ENCODE data around the gene XPNPEP3.
"Not testable (repeated sequence)": the region's sequence is repeated elsewhere in the genome, so short reads cannot be mapped to it uniquely, and the experiment has no call there.

Gene XPNPEP3

GRCh38 chr22:40823426-40823825 is 33.5 kb upstream of the XPNPEP3 start:
- H3K4me3 ChIP-seq (ENCODE audit: low read depth, low read length), result no peak overlapping the region
- POLR2A ChIA-PET, result no interaction called here
- peaks cover 21 to 55% of the 10 kb centered on the region in 2 experiments for H3K36me3 ChIP-seq (ENCODE audit: control insufficient read depth in 2 of 2, insufficient read depth in 1 of 2, low read length in 2 of 2)
- H3K27ac ChIP-seq (ENCODE audit: extremely low read depth, low read depth, low read length), result no peak overlapping the region
- H3K9me3 ChIP-seq (ENCODE audit: control insufficient read depth, insufficient read depth, low read depth, low read length), result no peaks in the 10 kb centered on the region
- no peaks in the 10 kb centered on the region for H3K4me1 ChIP-seq (ENCODE audit: control insufficient read depth, insufficient read depth, low read length)
- CTCF ChIA-PET, result interaction anchor here (0.6 to 2.0 kb wide), 2 partner anchors 9 to 209 kb away, joined by 3 to 6 read pairs; no protein-coding TSS in a partner anchor
- TF ChIP-seq ZBTB10 (tag by site-specific recombination; IDR thresholded peaks at IDR 0.05) (no peak), ZEB2 (tag by site-specific recombination; IDR thresholded peaks at IDR 0.05) (peak; percentile 44; the same call in 1 of the 2 replicates)

GRCh38 chr22:40826292-40826691 is 30.7 kb upstream of the XPNPEP3 start:
- CTCF ChIA-PET; POLR2A ChIA-PET; H3K4me3 ChIP-seq (ENCODE audit: low read depth, low read length); H3K27ac ChIP-seq (ENCODE audit: extremely low read depth, low read depth, low read length); H3K4me1 ChIP-seq (ENCODE audit: control insufficient read depth, insufficient read depth, low read length); H3K9me3 ChIP-seq (ENCODE audit: control insufficient read depth, insufficient read depth, low read depth, low read length): not testable (repeated sequence)
- peaks cover 48 to 81% of the 10 kb centered on the region in 2 experiments for H3K36me3 ChIP-seq (ENCODE audit: control insufficient read depth in 2 of 2, insufficient read depth in 1 of 2, low read length in 2 of 2)

- no peaks in the 10 kb centered on the region for H3K9me3 ChIP-seq (ENCODE audit: control insufficient read depth, insufficient read depth, low read depth, low read length)
- CTCF ChIA-PET, result interaction anchor here (1.1 kb wide), 1 partner anchor 144 kb away, joined by 3 read pairs; no protein-coding TSS in a partner anchor
- H3K4me1 ChIP-seq (ENCODE audit: control insufficient read depth, insufficient read depth, low read length), result no peaks in the 10 kb centered on the region
- H3K36me3 ChIP-seq (ENCODE audit: control insufficient read depth in 2 of 2, insufficient read depth in 1 of 2, low read length in 2 of 2), result peaks cover 56 to 89% of the 10 kb centered on the region in 2 experiments
- POLR2A ChIA-PET, result no interaction called here
- no peak overlapping the region for H3K27ac ChIP-seq (ENCODE audit: extremely low read depth, low read depth, low read length)
- no peak for TF ChIP-seq ZNF488 (tag by site-specific recombination; IDR thresholded peaks at IDR 0.05)
- 0 out of 2 replicates have a peak, but pooled peaks have one; percentile 53 for TF ChIP-seq IKZF3 (tag by site-specific recombination; IDR thresholded peaks at IDR 0.05)
- TF ChIP-seq ZNF777 (tag by site-specific recombination; IDR thresholded peaks at IDR 0.05; ENCODE audit: borderline replicate concordance), result no peak
- TF ChIP-seq FEZF1 (tag by site-specific recombination; IDR thresholded peaks at IDR 0.05), result no peak
- TF ChIP-seq ZBTB17 (tag by site-specific recombination; IDR thresholded peaks at IDR 0.05), result no peak
- TF ChIP-seq ZNF76 (tag by site-specific recombination; IDR thresholded peaks at IDR 0.05; ENCODE audit: borderline replicate concordance, low read depth), result no peak
- peak; percentile 34; the same call in 1 of the 2 replicates for TF ChIP-seq SP7 (tag by site-specific recombination; IDR thresholded peaks at IDR 0.05)
- TF ChIP-seq PRDM6 (tag by site-specific recombination; IDR thresholded peaks at IDR 0.05), result peak; percentile 70
- TF ChIP-seq ZBTB8A (tag by site-specific recombination; IDR thresholded peaks at IDR 0.05), result no peak
- H3K4me3 ChIP-seq (ENCODE audit: low read depth, low read length), result no peak overlapping the region
These were observed 29.8 kb upstream of the XPNPEP3 start for GRCh38 chr22:40826984-40827741.

GRCh38 chr22:40829131-40829530 is 27.8 kb upstream of the XPNPEP3 start:
- Histone ChIP-seq H3K27ac (ENCODE audit: extremely low read depth, low read depth, low read length) (no peak overlapping the region), H3K4me1 (ENCODE audit: control insufficient read depth, insufficient read depth, low read length) (no peaks in the 10 kb centered on the region), H3K36me3 (ENCODE audit: control insufficient read depth in 2 of 2, insufficient read depth in 1 of 2, low read length in 2 of 2) (peaks cover 74 to 88% of the 10 kb centered on the region in 2 experiments), H3K9me3 (ENCODE audit: control insufficient read depth, insufficient read depth, low read depth, low read length) (no peaks in the 10 kb centered on the region), H3K4me3 (ENCODE audit: low read depth, low read length) (no peak overlapping the region)
- no peak for TF ChIP-seq GLI2 (tag by site-specific recombination; IDR thresholded peaks at IDR 0.05; ENCODE audit: borderline replicate concordance, low read depth)
- TF ChIP-seq HOXC10 (CRISPR knock-in tag; IDR thresholded peaks at IDR 0.05), result no peak
- TF ChIP-seq ZNF324 (tag by site-specific recombination; IDR thresholded peaks at IDR 0.05), result no peak
- TF ChIP-seq ZNF138 (tag by site-specific recombination; IDR thresholded peaks at IDR 0.05; ENCODE audit: borderline replicate concordance), result no peak
- no peak for TF ChIP-seq ZNF174 (tag by site-specific recombination; IDR thresholded peaks at IDR 0.05)
- no peak for TF ChIP-seq ZNF776 (tag by site-specific recombination; IDR thresholded peaks at IDR 0.05; ENCODE audit: borderline replicate concordance)
- no peak for TF ChIP-seq ZNF292 (tag by site-specific recombination; IDR thresholded peaks at IDR 0.05; ENCODE audit: borderline replicate concordance, low read depth)
- no peak for TF ChIP-seq YY2 (tag by site-specific recombination; IDR thresholded peaks at IDR 0.05)
- no peak for TF ChIP-seq SCRT1 (tag by site-specific recombination; IDR thresholded peaks at IDR 0.05; ENCODE audit: borderline replicate concordance)
- TF ChIP-seq ZNF521 (tag by site-specific recombination; IDR thresholded peaks at IDR 0.05), result no peak
- no peak for TF ChIP-seq GLIS1 (tag by site-specific recombination; IDR thresholded peaks at IDR 0.05)
- TF ChIP-seq ZBTB1 (tag by site-specific recombination; IDR thresholded peaks at IDR 0.05), result no peak
- CTCF ChIA-PET, result no interaction called here
- POLR2A ChIA-PET, result interaction anchor here (1.2 kb wide), 1 partner anchor 10 kb away, joined by 3 read pairs; the partner anchor contains the start of gene SLC25A17
